ENCODE measurements around the gene STAT3.

Gene STAT3

GRCh38 chr17:42410319-42410685, 22.1 kb upstream of the STAT3 start:
- H2AFZ ChIP-seq (ENCODE audit: low read depth) = no peak overlapping the region
- no peak overlapping the region for H3K27ac ChIP-seq
- TF ChIP-seq, protein P1, sequence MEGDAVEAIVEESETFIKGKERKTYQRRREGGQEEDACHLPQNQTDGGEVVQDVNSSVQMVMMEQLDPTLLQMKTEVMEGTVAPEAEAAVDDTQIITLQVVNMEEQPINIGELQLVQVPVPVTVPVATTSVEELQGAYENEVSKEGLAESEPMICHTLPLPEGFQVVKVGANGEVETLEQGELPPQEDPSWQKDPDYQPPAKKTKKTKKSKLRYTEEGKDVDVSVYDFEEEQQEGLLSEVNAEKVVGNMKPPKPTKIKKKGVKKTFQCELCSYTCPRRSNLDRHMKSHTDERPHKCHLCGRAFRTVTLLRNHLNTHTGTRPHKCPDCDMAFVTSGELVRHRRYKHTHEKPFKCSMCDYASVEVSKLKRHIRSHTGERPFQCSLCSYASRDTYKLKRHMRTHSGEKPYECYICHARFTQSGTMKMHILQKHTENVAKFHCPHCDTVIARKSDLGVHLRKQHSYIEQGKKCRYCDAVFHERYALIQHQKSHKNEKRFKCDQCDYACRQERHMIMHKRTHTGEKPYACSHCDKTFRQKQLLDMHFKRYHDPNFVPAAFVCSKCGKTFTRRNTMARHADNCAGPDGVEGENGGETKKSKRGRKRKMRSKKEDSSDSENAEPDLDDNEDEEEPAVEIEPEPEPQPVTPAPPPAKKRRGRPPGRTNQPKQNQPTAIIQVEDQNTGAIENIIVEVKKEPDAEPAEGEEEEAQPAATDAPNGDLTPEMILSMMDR (conservative IDR thresholded peaks at IDR 0.05; ENCODE audit: low read depth, low read length) = no peak
- H3K4me1 ChIP-seq (ENCODE audit: low read depth, poor library complexity, severe bottlenecking) = peaks cover 7% of the 10 kb centered on the region
- no peak overlapping the region for H3K9ac ChIP-seq
- H3K27me3 ChIP-seq (ENCODE audit: insufficient read depth, low read depth) = no peaks in the 10 kb centered on the region
- no peak overlapping the region for H3K4me2 ChIP-seq
- no peaks in the 10 kb centered on the region for H3K79me2 ChIP-seq (ENCODE audit: insufficient read depth, low read depth)
- no peaks in the 10 kb centered on the region for H3K36me3 ChIP-seq (ENCODE audit: insufficient read depth)
- H3K4me3 ChIP-seq (IDR thresholded peaks at IDR 0.05; ENCODE audit: insufficient read depth, low read depth, low read length) = no peak overlapping the region
- no peaks in the 10 kb centered on the region for H4K20me1 ChIP-seq (ENCODE audit: insufficient read depth)

GRCh38 chr17:42409523-42410318, 21.5 kb upstream of the STAT3 start:
- Histone ChIP-seq H3K27me3 (ENCODE audit: insufficient read depth, low read depth) (no peaks in the 10 kb centered on the region), H4K20me1 (ENCODE audit: insufficient read depth) (no peaks in the 10 kb centered on the region), H3K9ac (no peak overlapping the region), H3K79me2 (ENCODE audit: insufficient read depth, low read depth) (no peaks in the 10 kb centered on the region), H3K27ac (no peak overlapping the region), H3K4me3 (IDR thresholded peaks at IDR 0.05; ENCODE audit: insufficient read depth, low read depth, low read length) (no peak overlapping the region), H2AFZ (ENCODE audit: low read depth) (no peak overlapping the region), H3K4me2 (no peak overlapping the region), H3K4me1 (ENCODE audit: low read depth, poor library complexity, severe bottlenecking) (peaks cover 7% of the 10 kb centered on the region), H3K36me3 (ENCODE audit: insufficient read depth) (no peaks in the 10 kb centered on the region)
- TF ChIP-seq, protein P1 (conservative IDR thresholded peaks at IDR 0.05; ENCODE audit: low read depth, low read length) = no peak

DNA sequence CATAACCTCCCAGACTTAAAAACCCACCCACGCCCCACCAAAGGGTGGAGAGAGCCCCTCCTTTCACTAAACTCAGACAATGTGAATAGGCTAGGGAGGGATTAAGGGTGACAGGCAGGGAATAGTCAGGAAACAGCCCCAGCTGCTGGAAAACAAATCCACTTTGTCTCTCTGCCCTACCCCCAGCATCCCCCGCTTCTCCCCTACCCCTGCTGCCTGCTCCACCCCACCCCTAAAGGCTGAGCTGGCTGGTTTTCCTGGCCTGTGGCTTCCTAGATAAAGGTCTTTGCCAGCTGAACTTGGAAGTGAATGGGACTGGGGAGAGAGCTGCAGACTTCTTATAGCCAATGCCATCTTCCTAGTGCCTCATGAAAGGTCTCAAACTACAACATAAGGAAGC, 19.8 kb upstream of the STAT3 start:
- Histone ChIP-seq H3K4me1 (ENCODE audit: low read depth, poor library complexity, severe bottlenecking) (peaks cover 7% of the 10 kb centered on the region), H3K9ac (no peak overlapping the region), H3K4me2 (no peak overlapping the region)

DNA sequence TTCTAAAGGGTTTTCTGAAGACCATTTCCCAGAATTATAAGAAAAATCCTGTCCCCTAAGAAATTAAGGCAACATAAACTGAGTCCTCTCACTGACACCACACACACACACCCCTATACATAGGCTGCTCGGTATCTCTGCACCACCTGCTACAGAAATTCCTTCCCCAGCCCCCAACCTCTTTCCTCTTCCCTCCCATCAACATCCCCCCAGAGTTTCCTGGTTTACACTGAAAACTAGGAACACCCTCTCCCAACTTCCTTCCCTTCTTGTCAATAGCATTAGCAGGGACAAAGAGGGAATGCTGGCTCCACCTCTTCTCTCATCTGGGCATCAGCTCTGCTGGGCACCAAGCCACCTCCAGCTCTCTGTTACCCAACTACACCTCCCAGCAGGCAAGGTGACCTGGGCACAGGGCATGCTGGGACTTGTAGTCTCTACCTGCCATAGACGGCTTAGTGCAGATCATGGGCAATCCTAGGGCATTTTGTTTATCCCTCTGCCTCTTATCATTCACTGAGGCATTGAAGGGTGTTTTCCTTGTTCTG, 19.1 kb upstream of the STAT3 start:
- no peaks in the 10 kb centered on the region for H3K36me3 ChIP-seq (ENCODE audit: insufficient read depth)
- no peak overlapping the region for H3K27ac ChIP-seq
- H3K27me3 ChIP-seq (ENCODE audit: insufficient read depth, low read depth) = no peaks in the 10 kb centered on the region
- no peaks in the 10 kb centered on the region for H4K20me1 ChIP-seq (ENCODE audit: insufficient read depth)
- H3K4me2 ChIP-seq = no peak overlapping the region
- H3K9ac ChIP-seq = no peak overlapping the region
- peaks cover 7% of the 10 kb centered on the region for H3K4me1 ChIP-seq (ENCODE audit: low read depth, poor library complexity, severe bottlenecking)
- H2AFZ ChIP-seq (ENCODE audit: low read depth) = 0 out of 2 replicates have a peak overlapping the region, but pooled peaks have one; percentile 1
- H3K79me2 ChIP-seq (ENCODE audit: insufficient read depth, low read depth) = no peaks in the 10 kb centered on the region
- no peak overlapping the region for H3K4me3 ChIP-seq (IDR thresholded peaks at IDR 0.05; ENCODE audit: insufficient read depth, low read depth, low read length)
- TF ChIP-seq, protein P1 (conservative IDR thresholded peaks at IDR 0.05; ENCODE audit: low read depth, low read length) = no peak

More for the DNA sequence above, 19.8 kb upstream of the STAT3 start:
- H4K20me1 ChIP-seq (ENCODE audit: insufficient read depth) = no peaks in the 10 kb centered on the region
- H3K27ac ChIP-seq = no peak overlapping the region
- H3K4me3 ChIP-seq (IDR thresholded peaks at IDR 0.05; ENCODE audit: insufficient read depth, low read depth, low read length) = no peak overlapping the region
- H3K79me2 ChIP-seq (ENCODE audit: insufficient read depth, low read depth) = no peaks in the 10 kb centered on the region
- H3K27me3 ChIP-seq (ENCODE audit: insufficient read depth, low read depth) = no peaks in the 10 kb centered on the region
- H3K36me3 ChIP-seq (ENCODE audit: insufficient read depth) = no peaks in the 10 kb centered on the region
- no peak overlapping the region for H2AFZ ChIP-seq (ENCODE audit: low read depth)
- TF ChIP-seq, protein P1 (conservative IDR thresholded peaks at IDR 0.05; ENCODE audit: low read depth, low read length) = no peak
